Gastrocnemius medialis (tissue), 4 donors: Measurements from ENCODE around the gene GLUD1.

ENCODE experiments used
- POLR2A ChIP-seq, 2 donors: fragments of 450-650 bp; IDR thresholded peaks; one replicate each; pipeline ENCODE4 v1.6.1; 2017; ENCODE audit warnings: antibody characterized with exemption in 2 of 2, mild to moderate bottlenecking in 2 of 2, moderate library complexity in 2 of 2
- TF ChIP-seq, protein P1 (sequence below), 5 experiments: fragments of 450-650 bp in 3 of 5; fragments of 200-600 bp in 2 of 5; sonication (generic) in 2 of 5; IDR thresholded peaks in 4 of 5; conservative IDR thresholded peaks in 1 of 5; 1 replicate in 4 of 5; 2 replicates in 1 of 5; pipeline ENCODE4 v1.5.1; 2016 to 2019; ENCODE audit warnings: antibody characterized with exemption in 5 of 5, mild to moderate bottlenecking in 3 of 5, moderate library complexity in 3 of 5

DNA sequence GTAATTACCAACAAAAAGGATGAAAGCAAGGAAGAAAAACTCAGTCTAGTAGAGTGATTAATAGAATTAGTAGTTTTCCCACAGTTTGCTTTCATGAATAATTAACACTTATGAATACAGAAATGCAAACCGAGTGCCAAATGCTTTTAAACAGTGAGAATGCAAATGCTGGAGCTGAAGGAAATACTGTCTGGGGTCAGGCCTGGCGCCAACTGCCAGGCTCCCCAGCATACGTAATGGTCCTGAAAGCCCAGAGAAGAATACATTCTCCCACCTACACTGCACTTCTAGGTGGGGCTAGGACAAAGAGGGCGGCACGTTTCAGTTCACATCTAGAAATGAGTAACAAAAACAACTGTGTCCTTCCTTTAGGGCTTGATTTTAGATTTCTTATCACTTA lies 30.0 kb downstream of the GLUD1 start:
- no peak for TF ChIP-seq POLR2A (IDR thresholded peaks at IDR 0.05)
- TF ChIP-seq, protein P1, sequence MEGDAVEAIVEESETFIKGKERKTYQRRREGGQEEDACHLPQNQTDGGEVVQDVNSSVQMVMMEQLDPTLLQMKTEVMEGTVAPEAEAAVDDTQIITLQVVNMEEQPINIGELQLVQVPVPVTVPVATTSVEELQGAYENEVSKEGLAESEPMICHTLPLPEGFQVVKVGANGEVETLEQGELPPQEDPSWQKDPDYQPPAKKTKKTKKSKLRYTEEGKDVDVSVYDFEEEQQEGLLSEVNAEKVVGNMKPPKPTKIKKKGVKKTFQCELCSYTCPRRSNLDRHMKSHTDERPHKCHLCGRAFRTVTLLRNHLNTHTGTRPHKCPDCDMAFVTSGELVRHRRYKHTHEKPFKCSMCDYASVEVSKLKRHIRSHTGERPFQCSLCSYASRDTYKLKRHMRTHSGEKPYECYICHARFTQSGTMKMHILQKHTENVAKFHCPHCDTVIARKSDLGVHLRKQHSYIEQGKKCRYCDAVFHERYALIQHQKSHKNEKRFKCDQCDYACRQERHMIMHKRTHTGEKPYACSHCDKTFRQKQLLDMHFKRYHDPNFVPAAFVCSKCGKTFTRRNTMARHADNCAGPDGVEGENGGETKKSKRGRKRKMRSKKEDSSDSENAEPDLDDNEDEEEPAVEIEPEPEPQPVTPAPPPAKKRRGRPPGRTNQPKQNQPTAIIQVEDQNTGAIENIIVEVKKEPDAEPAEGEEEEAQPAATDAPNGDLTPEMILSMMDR (IDR thresholded peaks at IDR 0.05 in 4 of 5, conservative IDR thresholded peaks at IDR 0.05 in 1 of 5), result no peak
